Natural killer cell (primary cell): ENCODE measurements around the gene AQP9. TPM values are rescaled to one million over a fixed set of nuclear protein-coding genes. Genes with fewer than 3 reads are reported as not detected.
A peak's percentile ranks its signal among the peaks of the same experiment; 100 is the strongest.

ENCODE experiments used
- ATAC-seq, 3 donors: fragments of 150-1000 bp in 2 of 3; fragments of 200-7000 bp in 1 of 3; cut with Tn5 transposase; 1 replicate in 1 of 3; 2 replicates in 2 of 3; pipeline ENCODE4 v1.10.0; 2021; ENCODE audit warnings: mild to moderate bottlenecking in 2 of 3, moderate library complexity in 2 of 3
- DNase-seq, 2 donors: peaks; one replicate each; pipeline versions ENCODE4 v3.0.0 to v3.0.0-alpha.2; 2013 to 2021; ENCODE audit warnings: mixed read lengths in 1 of 2
- H3K27ac ChIP-seq: one replicate; pipeline ENCODE4 v1.5.1; 2013; ENCODE audit warnings: mild to moderate bottlenecking, low read length
- H3K27me3 ChIP-seq: one replicate; pipeline ENCODE4 v1.6.1; 2013; ENCODE audit warnings: low read length; ENCODE audit not compliant: control insufficient read depth, insufficient read depth
- H3K36me3 ChIP-seq: one replicate; pipeline ENCODE4 v1.6.1; 2013; ENCODE audit warnings: low read length; ENCODE audit not compliant: control insufficient read depth, insufficient read depth
- H3K4me1 ChIP-seq: one replicate; pipeline ENCODE4 v1.6.1; 2013; ENCODE audit warnings: low read length; ENCODE audit not compliant: control insufficient read depth, insufficient read depth
- H3K4me3 ChIP-seq: one replicate; pipeline ENCODE4 v1.5.1; 2013; ENCODE audit warnings: low read length
- H3K9me3 ChIP-seq: one replicate; pipeline ENCODE4 v1.6.1; 2013; ENCODE audit warnings: low read length; ENCODE audit not compliant: control insufficient read depth, insufficient read depth
- H3K27ac Mint-ChIP-seq, 2 donors: one replicate each; pipeline ENCODE4 v1.8.0; 2022; ENCODE audit warnings: mild to moderate bottlenecking in 2 of 2, mixed read lengths in 2 of 2, moderate library complexity in 1 of 2
- H3K27me3 Mint-ChIP-seq, 2 donors: one replicate each; pipeline ENCODE4 v1.8.0; 2022; ENCODE audit warnings: low read depth in 2 of 2, mixed read lengths in 2 of 2
- H3K36me3 Mint-ChIP-seq: one replicate; pipeline ENCODE4 v1.8.0; 2022; ENCODE audit warnings: mixed read lengths
- H3K4me1 Mint-ChIP-seq, 2 donors: one replicate each; pipeline ENCODE4 v1.8.0; 2022; ENCODE audit warnings: mixed read lengths in 2 of 2
- H3K4me3 Mint-ChIP-seq: one replicate; pipeline ENCODE4 v1.8.0; 2022; ENCODE audit warnings: mild to moderate bottlenecking, moderate library complexity, mixed read lengths
- H3K9me3 Mint-ChIP-seq, 2 donors: one replicate each; pipeline ENCODE4 v1.8.0; 2022; ENCODE audit warnings: mixed read lengths in 2 of 2
- CTCF ChIP-seq: fragments of 200-600 bp; IDR thresholded peaks from one replicate; pipeline ENCODE4 v1.8.0; 2022; ENCODE audit warnings: antibody characterized with exemption
- WGBS: methylation state at CpG from one replicate; pipeline ENCODE4 v1.1.7; 2013; ENCODE audit warnings: missing lambda C conversion rate; ENCODE audit not compliant: insufficient coverage; 5-methylcytosine and 5-hydroxymethylcytosine counted together
- intact Hi-C: fragments of 100-400 bp; cut with micrococcal nuclease; formaldehyde crosslinking; loops from one replicate; pipeline ENCODE4 v1.14.2; 2022
- total RNA-seq, 4 donors: library from RNA; stranded (reverse); fragments of 120-200 nt in 1 of 4; gene quantifications; one replicate each; pipeline versions ENCODE4 v1.2.3 to v1.2.4, GENCODE V29; 2013 to 2022

The AQP9 gene
- total RNA-seq, 3 donors from 2014 or later (not counting 1 experiment from before 2014, with no cell fraction given) = 2.4 to 19.7 (median 2.8) TPM

- DNase-seq = peak in 1 of 2 donors; percentile 49
- H3K27ac ChIP-seq = no peak overlapping the region
- H3K27me3 Mint-ChIP-seq = peaks cover 28 to 67% of the 10 kb centered on the region in 2 donors
- peak in 2 of 3 donors; percentile 58 to 74 for ATAC-seq
- H3K9me3 Mint-ChIP-seq = no peaks in the 10 kb centered on the region
- no peak overlapping the region for H3K4me3 Mint-ChIP-seq
- intact Hi-C loops = no loop called here
- H3K36me3 Mint-ChIP-seq = no peaks in the 10 kb centered on the region
- no peak overlapping the region for H3K27ac Mint-ChIP-seq
- 16% methylated on average over 9 of the region's 9 CpGs for WGBS
- no peak overlapping the region for H3K4me3 ChIP-seq
- no peaks in the 10 kb centered on the region for H3K4me1 Mint-ChIP-seq
- no peaks in the 10 kb centered on the region for H3K4me1 ChIP-seq
- H3K9me3 ChIP-seq = no peaks in the 10 kb centered on the region
- H3K27me3 ChIP-seq = peaks cover 5% of the 10 kb centered on the region
- H3K36me3 ChIP-seq = no peaks in the 10 kb centered on the region
- no peak for TF ChIP-seq CTCF
Observed at GRCh38 chr15:58182460-58183163, 44.4 kb downstream of the AQP9 start.

DNA sequence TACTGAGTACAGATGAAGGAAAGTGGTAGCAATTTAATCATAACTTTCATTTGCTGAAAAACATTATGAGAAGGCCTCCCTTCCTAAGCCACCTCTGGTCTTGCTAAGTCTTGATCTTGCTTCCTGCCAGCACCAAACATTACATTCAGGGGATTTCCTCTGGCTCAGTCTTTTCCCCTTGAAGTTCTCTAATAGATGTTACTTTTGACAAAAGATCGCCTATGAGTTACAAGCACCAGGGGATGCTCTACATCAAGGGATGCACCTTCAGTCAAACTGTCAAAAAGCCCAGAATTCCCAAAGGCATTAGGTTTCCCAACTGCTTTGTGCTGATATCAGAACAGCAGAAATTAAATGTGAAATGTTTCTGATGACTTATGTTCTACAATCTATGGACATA, 47.3 kb downstream of the AQP9 start:
- H3K4me3 ChIP-seq = no peak overlapping the region
- Mint-ChIP-seq H3K9me3 (no peaks in the 10 kb centered on the region), H3K27me3 (peaks cover 32 to 79% of the 10 kb centered on the region in 2 donors), H3K27ac (no peak overlapping the region), H3K36me3 (no peaks in the 10 kb centered on the region), H3K4me3 (no peak overlapping the region), H3K4me1 (no peaks in the 10 kb centered on the region)
- intact Hi-C loops = no loop called here
- WGBS = 15% methylated on average over 1 of the region's 1 CpG
- DNase-seq (peak in 1 of 2 donors; percentile 37), ATAC-seq (peak in 1 of 3 donors; percentile 29)
- H3K4me1 ChIP-seq = no peaks in the 10 kb centered on the region
- peaks cover 5% of the 10 kb centered on the region for H3K27me3 ChIP-seq
- no peak for TF ChIP-seq CTCF
- no peak overlapping the region for H3K27ac ChIP-seq
- no peaks in the 10 kb centered on the region for H3K36me3 ChIP-seq
- no peaks in the 10 kb centered on the region for H3K9me3 ChIP-seq

DNA sequence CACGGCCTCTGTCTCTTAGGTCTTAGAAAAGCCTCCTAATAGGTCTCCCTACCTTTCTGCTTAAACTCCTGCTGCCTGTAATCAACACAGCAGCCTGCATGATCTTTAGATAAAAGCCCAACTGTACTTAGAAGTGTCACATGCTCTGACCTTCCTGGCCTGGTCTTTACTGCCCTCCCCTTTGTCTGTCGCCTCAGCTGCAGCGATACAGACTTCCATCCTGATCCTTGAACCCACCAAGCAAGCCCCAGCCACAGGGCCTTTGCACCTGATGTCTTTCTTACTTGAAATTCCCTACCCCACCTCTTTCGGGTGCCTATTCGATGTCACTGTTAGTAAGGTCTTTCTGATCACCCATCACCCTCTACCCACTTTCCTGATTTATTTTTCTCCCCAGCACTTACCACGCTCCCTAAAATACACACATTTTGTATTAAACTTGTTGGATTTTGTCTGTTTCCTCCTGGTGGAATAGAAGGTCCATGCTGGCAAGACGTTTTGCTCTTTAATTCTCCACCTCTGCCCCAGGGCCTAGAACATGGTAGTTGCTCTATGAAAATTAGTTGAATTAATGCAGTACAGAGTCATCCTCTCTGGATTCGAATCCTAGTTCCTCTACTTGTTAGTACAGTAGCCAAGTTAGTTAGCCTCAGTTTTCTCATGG, 51.1 kb downstream of the AQP9 start:
- no peak overlapping the region for H3K4me3 ChIP-seq
- H3K27me3 ChIP-seq = peaks cover 5% of the 10 kb centered on the region
- no peak for TF ChIP-seq CTCF
- H3K4me1 ChIP-seq = no peaks in the 10 kb centered on the region
- ATAC-seq = no peak
- Mint-ChIP-seq H3K27me3 (peaks cover 25 to 79% of the 10 kb centered on the region in 2 donors), H3K9me3 (no peaks in the 10 kb centered on the region), H3K27ac (no peak overlapping the region), H3K4me1 (no peaks in the 10 kb centered on the region), H3K36me3 (no peaks in the 10 kb centered on the region), H3K4me3 (no peak overlapping the region)
- intact Hi-C loops = no loop called here
- no peaks in the 10 kb centered on the region for H3K9me3 ChIP-seq
- DNase-seq = no peak
- no peaks in the 10 kb centered on the region for H3K36me3 ChIP-seq
- WGBS = 80% methylated on average over 5 of the region's 8 CpGs
- no peak overlapping the region for H3K27ac ChIP-seq
